ENCODE results near the gene CHST4.
"Not testable (repeated sequence)": the region's sequence is repeated elsewhere in the genome, so short reads cannot be mapped to it uniquely, and the experiment has no call there.

CHST4 gene

DNA sequence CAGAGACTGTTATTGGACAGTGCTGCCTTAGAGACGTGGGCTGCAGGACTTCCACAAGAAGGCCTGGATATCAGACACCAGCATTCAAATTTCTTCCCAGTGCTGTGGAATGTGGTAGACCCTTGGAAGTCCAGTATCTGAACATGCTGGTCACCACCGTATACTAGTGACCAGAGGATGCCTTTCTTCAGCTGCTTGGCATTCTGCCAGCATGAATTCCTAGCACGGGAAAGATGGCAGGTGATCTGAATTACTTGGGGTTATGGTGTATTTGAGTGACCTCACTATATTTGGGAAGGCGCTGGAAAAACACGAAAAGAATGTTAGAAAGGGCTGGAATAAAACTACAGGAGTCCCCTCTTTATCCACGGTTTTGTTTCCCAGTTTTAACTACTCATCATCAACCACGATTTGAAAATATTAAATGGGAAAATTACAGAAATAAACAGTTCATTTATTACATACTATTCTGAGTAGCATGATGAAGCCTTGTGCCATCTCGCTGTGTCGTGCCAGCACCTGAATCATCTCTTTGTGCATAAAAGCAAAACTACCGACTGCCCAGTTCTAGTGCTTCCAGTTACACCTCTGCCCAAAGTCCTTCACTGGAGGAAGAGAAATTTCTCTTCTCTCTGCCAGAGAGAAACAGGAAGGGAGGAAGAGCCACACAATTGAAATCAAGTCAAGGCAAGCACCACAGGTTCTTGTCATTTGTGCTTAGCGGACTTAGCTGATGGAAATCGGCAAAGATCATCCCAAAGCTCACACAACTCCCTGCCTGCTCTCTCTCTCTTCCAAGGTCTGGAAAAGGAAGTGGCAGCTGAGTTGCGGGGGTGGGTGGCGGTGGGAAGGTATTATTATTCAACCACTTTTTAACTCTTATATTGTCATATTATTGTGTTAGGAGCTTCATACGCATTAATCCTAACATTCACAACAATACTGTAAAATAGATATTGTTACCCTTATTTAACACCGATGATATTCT, 1.4 kb upstream of the CHST4 start:
- DNase-seq, result no peak

DNA sequence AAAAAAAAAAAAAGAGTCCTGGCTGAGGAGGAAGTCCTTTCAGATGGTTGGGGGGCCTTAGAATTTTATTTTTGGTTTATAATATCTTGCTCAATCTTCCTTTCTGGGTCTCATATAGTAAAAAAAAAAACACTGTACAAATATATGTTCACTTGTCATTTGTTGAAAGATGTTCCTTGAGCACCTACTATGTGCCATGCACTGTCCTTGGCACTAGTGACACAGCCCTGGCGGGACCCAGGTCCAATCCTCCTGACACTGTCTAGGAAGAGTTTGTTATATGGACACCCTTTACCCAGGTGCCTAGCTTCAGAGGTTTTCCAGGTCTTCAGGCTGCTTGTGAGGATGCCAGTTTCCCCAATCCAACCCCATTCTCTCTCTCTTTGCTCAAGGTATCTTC, 2.0 kb downstream of the CHST4 start:
- DNase-seq, result no peak

DNA sequence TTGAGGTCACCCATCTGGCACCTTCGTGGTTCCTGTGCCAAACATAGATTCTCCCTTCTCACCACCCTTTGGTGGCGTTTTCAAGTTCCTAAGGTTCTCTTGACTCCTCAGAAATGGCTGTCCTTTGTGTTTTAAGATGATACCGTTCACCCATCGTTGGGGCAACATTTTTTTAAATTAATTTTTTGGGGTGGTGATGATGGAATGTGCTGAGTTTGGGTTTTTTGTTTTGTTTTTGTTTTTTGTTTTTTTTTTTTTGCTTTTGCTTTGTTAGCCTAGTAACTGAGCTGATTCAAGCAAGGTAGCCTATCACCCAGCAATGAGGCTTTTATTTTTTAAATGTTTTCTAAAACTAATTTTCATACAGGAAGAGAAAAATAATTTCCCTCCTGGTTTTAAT, 2.6 kb downstream of the CHST4 start:
- DNase-seq, result no peak

DNA sequence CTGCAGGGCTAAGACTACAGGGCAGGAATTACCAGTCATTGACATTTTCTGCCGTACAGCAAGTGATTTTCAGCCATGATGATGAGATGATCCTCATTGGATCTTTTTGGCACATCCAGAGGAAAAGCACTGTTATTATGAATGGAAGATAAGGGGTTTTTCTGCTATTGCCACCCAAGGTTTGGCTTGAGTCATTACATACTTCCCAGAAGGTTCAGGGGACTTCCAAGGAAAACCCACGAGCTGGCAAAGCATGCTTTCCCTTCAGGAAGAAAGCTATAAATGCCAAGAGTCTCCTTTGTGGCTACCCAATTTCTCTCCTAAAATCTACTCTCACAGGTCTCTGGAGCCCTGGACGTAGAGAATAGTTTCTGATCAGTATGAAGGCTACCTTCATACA, 6.1 kb downstream of the CHST4 start:
- no peak for DNase-seq

DNA sequence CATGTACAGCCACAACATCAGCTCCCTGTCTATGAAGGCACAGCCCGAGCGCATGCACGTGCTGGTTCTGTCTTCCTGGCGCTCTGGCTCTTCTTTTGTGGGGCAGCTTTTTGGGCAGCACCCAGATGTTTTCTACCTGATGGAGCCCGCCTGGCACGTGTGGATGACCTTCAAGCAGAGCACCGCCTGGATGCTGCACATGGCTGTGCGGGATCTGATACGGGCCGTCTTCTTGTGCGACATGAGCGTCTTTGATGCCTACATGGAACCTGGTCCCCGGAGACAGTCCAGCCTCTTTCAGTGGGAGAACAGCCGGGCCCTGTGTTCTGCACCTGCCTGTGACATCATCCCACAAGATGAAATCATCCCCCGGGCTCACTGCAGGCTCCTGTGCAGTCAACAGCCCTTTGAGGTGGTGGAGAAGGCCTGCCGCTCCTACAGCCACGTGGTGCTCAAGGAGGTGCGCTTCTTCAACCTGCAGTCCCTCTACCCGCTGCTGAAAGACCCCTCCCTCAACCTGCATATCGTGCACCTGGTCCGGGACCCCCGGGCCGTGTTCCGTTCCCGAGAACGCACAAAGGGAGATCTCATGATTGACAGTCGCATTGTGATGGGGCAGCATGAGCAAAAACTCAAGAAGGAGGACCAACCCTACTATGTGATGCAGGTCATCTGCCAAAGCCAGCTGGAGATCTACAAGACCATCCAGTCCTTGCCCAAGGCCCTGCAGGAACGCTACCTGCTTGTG, 10.7 kb downstream of the CHST4 start:
- DNase-seq, result no peak

DNA sequence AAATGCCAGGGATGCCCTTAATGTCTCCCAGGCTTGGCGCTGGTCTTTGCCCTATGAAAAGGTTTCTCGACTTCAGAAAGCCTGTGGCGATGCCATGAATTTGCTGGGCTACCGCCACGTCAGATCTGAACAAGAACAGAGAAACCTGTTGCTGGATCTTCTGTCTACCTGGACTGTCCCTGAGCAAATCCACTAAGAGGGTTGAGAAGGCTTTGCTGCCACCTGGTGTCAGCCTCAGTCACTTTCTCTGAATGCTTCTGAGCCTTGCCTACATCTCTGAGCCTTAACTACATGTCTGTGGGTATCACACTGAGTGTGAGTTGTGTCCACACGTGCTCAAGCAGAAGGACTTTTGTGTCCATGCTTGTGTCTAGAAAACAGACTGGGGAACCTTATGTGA, 11.4 kb downstream of the CHST4 start:
- DNase-seq, result peak; percentile 3

DNA sequence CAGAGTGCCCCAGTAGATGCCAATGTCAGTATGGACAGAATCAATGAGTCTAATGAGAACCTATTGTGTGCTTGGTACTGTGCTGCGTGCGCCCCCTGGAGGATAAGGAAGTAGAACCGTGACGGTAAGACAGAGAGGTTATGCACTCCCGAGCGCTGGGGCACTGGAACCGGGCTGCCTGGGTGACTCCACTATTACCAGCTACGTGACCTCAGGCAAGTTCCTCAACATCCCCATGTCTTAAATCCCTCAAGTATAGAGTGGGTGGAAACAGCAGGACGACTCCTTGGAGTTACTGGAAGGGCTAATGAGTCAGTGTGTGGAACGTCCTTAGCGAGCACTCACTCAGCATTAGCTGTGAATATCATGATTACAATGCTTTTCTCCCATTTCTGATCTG, 16.2 kb downstream of the CHST4 start:
- DNase-seq, result peak; percentile 47

DNA sequence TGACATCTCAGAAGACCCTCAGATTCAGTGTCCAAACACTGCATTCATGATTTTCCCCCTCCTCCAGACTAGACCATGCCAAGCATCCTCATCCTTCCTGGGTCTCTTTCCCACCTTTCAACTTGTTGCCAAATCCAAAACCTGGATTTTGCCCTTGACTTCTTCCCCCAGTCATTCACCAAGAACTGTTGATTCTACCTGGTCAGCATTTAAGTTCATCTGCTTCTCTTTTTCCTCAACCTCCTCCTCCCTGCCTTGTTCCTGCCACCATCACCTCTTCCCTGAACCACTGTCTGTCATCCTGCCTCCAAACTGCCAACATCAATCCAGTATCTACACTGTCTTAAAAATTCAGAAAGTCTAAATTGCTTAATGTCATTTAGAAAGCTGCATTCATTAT, 20.9 kb downstream of the CHST4 start:
- no peak for DNase-seq

DNA sequence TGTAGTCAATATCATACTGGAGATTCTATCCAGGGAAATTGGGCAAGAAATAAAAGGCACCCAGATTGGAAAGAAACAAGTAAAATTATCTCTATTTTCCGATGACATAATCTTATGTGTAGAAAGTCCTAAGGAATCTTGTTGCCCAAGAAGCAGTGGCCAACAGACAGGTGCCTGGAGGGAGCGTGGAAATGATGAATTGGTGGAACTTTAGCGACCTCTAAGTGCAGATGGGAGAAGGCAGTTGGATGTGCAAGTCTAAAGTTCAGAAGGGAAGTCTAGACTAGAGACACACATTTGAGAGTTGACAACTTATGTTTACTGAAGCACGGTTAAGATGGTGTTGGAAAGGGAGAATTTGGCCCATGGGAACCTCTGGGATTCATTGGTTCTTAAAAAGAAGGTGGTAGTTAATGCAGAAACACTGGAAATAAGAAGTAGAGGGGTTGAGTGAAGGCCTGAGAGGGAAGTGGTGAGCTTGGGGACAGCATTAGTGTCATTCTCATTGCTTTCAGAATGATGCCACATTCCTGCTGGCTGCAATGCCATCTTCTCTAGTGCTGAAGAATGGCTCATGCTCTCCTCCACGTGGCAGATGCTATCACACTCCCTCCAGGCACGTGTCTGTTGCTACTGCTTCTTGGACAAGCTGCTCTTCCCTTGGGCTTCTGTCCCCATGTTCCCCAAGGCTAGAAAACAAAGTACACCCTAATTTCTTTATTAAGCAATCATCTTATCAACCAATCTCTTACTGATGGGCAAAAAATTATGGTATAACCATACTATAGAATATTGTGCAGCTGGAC, 26.7 kb downstream of the CHST4 start:
- DNase-seq, result no peak

DNA sequence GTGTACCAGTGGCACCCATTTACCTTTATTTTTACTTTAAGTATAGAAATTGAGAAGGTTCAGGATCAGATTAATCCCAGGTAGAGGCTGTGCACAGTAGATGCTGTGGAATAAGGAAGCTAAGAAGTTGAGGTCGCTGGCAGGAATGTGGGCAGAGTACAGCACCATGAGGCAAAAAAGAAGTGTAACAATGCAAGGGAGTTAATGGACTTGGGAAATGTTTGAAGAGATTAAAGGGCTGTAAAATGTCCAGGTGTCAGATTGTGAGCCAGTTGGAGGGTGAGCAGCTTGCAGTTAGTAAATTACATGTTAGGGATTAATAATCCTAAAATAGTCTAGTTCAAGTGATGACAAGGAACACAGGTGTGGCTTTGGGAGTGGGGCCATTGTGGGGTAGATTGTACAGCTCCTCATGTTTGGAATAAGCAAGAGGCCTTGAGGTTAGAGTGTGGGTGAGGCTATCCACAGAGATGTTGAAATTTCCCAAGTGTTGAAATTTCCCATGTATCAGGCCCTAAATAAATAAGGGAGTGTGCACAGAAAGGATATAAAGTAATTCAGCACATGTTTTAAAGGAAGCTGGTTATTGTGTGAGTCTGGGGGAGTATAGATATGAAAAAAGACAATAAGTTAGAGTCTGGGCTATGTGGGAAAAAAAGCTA, 29.1 kb downstream of the CHST4 start:
- DNase-seq, result no peak

DNA sequence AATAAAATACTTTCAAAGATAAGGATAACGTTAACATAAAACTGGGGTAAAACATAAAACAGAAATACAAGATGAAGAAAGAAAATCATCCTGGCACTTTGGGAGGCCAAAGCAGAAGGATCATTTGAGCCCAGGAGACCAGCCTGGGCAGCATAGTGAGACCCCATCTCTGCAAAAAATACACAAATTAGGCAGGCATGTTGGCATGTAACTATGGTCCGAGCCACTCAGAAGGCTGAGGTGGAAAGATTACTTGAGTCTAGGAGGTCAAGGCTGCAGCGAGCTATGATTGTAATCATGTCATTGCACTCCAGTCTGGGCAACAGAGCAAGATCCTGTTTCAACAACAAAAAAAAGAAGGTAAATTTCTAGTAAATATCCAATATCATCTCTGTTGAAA, 31.1 kb downstream of the CHST4 start:
- no peak for DNase-seq

DNA sequence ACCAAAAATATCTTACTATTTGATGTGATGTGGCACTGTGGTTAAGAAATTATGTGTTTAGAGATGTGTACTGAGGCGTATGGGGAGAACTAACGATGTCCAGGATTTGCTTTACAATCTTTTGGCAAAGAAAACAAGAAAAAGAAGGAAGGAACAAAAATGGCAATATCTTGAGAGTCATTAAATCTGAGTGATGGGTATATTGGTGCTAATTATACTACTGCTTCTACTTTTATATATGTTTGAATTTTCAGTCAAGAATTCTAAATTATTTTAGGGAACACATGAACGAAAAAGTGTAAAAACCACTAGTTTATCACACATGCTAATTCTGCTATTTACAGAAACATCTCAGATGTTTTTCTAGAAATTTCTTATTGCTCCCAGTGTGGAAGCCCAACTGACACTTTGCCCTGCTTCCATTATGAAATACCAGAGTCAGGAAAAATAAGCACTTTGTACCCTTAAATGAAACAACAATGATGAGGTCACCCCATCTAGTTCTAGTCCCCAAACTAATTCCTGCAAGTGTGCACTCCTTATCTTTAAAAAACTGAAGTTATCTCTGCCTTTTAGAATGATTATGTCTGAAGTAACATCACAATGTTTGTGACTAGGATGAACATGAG, 31.8 kb downstream of the CHST4 start:
- DNase-seq, result no peak

DNA sequence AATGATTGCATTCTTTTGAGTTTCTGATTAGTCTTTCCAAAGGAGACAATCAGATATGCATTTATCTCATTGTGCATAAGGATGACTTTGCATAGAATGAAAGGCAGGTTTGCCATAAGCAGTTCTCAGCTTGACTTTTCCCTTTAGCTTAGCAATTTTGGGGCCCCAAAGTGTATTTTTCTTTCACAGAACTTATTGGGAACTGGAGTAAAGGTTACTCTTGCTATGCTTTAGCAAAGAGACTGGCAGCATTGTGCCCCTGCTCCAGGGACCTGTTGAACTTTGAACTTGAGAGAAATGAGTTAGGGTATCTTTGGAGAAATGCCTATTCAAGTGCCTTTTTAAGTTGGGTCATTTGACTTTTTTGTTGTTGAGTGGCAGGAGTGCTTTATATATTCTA, 33.6 kb downstream of the CHST4 start:
- DNase-seq, result no peak

DNA sequence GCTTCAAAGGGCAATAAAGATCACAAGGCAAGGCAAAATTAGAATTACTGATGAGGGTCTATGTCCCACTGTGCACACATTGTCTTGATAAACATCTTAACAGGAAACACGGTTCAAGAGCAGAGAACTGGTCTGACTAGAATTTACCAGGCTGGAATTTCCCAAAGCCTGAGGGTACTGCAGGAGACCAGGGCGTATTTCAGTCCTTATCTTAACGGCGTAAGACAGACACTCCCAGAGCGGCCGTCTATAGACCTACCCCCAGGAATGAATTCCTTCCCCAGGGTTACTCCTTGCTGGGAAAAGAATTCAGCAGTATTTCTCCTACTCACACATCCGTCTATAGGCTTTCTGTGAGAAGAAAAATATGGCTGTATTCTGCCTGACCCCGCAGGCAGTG, 35.7 kb downstream of the CHST4 start:
- not testable (repeated sequence) for DNase-seq

DNA sequence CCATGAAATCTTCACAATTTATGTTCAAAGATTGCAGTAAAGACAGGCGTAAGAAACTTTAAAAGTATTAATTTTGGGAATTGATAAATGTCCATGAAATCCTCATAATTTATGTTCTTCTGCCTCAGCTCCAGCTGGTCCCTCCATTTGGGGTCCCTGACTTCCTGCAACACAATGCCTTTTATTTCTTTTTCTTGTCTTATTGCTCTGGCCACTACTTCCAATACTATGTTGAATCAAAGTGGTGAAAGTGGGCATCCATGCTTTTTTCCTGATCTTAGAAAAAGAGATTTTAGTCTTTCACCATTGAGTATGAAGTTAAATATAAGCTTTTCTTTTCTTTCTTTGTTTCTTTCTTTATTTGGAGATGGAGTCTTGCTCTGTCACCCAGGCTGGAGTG, 36.3 kb downstream of the CHST4 start:
- DNase-seq, result no peak

DNA sequence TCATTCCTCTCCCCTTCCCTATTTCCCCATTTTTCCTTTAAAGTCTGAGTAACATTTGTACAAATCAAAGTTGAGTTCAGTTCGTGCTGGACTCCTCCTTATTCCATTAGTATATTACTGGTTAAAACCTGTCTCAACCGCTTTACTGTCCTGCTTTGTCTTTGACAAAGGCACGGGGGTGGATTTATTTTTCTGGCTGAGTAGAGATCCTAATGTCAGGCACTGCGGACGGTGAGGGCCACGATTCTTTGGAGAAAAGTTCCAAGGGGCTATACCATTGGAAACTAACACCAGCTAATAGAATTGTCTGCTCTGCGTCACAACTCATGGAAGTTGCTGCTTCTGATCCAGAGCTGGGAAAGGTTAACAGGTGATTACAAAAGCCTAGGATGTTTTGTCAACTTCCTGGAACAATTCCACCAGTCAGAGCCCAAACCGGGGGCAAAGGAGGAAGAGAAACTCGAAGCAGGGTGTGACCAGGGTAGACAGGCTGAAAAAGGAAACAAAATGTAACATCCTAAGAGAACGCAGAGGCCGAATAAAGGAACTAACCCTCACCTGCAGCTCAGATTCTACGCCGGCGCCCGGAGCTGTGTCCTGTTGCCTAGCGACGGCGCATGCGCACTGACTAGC, 38.2 kb downstream of the CHST4 start:
- no peak for DNase-seq

DNA sequence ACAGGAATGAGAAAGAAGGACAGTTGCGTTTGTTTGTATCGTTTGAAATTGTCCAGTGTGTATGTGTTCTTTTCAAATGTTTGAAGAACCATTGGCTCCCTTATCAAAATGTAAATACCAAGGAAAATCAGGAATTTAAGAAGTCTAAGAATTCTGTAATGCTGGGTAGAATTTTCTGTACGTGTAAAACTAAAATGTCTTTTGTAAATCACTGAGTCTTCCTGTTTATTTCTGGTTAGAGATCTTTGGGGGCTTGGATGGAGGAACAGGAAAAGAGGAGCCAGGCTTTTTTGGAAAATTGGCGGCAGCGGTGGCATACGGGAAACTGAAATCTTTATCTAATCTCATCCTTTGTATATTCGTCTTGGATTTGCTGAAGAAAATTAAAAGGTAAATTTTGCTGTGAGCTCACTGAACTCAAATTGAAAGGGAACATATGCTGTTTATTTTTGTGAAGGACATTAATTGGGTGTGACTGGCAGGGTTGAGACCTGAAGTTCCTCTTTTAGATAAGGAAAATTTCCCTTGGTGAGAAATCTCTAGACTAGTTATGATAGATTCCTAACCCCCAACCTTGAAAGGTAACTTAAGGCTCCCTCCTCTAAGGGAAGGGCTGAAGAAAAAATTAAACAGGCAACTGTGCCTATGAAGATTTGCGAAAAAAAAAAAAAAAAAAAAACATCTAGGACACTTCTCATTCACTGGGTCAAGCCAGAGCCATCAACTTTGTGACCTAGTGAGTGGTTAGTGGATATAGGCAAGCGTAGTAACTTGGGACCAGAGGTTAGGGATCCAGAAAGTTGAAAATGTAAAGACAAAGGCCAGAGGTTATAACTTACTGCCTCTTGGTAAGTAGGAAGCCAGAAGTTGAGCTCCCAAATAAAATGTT, 39.8 kb downstream of the CHST4 start:
- no peak for DNase-seq

DNA sequence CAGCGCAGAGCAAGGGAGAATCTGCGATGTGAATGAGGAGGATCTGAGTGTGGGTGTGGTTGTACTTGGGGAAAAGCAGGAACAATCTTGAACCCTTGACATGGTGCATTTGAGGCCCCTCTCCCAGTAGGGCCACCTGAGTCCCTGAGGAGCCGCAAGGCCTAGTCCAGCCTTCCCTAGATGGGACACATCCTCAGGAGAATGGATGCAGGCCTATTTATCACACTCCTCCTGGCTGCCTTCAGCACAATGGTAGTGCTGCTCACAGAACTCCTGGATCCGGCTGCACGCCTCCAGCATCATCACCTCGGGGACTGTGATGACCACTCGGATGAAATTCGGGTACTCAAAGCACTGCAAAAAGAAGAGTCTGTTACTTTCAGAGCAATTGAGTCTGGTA, 41.7 kb downstream of the CHST4 start:
- no peak for DNase-seq

DNA sequence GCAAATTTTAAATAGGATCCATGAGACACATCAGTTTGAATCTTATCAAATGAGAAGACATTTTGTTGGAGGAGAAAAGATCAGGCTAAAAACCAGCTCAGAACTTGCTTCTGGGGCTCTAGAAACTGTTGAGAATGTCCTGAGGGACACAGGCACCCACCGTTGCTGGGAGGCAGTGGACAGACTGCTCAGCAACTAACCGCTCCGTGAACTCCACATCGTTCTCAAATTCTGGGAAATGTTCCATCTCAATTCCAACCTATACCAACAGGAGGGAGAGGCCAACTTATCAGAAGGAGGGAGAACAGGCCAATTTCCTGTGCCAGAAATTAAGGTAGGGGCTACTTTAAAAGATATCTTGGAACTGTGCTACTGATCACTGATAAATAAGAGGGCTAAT, 42.3 kb downstream of the CHST4 start:
- DNase-seq, result no peak

DNA sequence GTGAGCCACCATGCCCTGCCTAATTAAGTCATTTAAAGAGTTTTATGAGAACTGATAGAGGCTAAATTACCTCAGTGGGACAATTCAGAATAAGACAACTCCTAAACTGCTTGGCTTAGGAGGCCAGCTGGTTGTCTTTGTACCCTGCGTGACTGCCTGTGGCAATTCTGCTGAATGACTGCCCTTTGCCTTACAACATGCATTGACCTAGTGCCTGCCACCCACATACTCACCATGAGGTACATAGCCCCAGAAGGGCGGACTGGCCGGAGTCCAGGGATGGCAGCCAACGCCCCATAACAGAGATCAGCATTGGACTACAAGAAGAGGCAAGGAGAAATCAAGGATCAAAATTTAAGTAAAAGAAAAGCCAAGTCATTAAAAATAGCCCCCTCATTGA, 43.4 kb downstream of the CHST4 start:
- no peak for DNase-seq

DNA sequence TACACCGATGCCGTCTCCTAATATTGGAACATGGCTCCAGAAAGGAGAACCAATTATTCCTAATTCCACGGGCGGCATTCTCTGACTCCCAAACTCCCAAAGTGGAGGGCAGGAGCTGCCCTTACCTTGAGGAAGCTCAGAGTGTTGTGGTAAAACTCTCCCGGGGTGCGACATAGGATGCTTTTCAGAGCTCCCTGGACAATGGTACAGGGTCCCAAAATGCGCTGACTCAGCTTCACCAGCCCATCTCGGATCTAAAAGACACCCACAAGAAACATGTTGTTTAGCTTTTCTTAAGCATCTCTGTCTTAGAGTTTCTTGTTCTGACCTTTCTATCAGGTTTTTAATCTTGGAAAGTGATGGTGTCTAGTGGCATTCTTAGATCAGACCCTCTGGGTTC, 43.9 kb downstream of the CHST4 start:
- DNase-seq, result no peak

Data from effector CD4-positive, alpha-beta T cell (primary cell).